Calu3 (cell line): ENCODE data around the gene ZNF784. TPM values are rescaled to one million over a fixed set of nuclear protein-coding genes. Genes with fewer than 3 reads are reported as not detected.

Source experiments
- BruUV-seq: library from RNA; stranded (reverse); fragments of 400-500 nt; replicated peaks from 2 replicates; lab custom pipeline; 2021; lab: Mats Ljungman, UMichigan
- CTCF ChIA-PET: fragments of 300-600 bp; sonication (Branson Sonifier 250); formaldehyde crosslinking; loops from one replicate; lab custom pipeline; 2022; ENCODE audit warnings: antibody characterized with exemption; lab: Charles Lee
- DNase-seq: peaks from one replicate; pipeline ENCODE4 v3.0.0; 2022
- H3K27ac Mint-ChIP-seq: one replicate; pipeline ENCODE4 v1.8.0; 2022; ENCODE audit warnings: mixed read lengths; ENCODE audit not compliant: unreplicated experiment
- H3K27me3 Mint-ChIP-seq: one replicate; pipeline ENCODE4 v1.8.0; 2022; ENCODE audit warnings: mixed read lengths; ENCODE audit not compliant: unreplicated experiment
- H3K36me3 Mint-ChIP-seq: one replicate; pipeline ENCODE4 v1.8.0; 2022; ENCODE audit warnings: mild to moderate bottlenecking, moderate library complexity, mixed read lengths; ENCODE audit not compliant: insufficient read depth, unreplicated experiment
- H3K4me1 Mint-ChIP-seq: one replicate; pipeline ENCODE4 v1.8.0; 2022; ENCODE audit warnings: mild to moderate bottlenecking, low read depth, mixed read lengths; ENCODE audit not compliant: unreplicated experiment
- H3K4me3 Mint-ChIP-seq: one replicate; pipeline ENCODE4 v1.8.0; 2022; ENCODE audit warnings: mild to moderate bottlenecking, low read depth, moderate library complexity, mixed read lengths; ENCODE audit not compliant: unreplicated experiment
- H3K9me3 Mint-ChIP-seq: one replicate; pipeline ENCODE4 v1.8.0; 2022; ENCODE audit warnings: low read depth, mixed read lengths; ENCODE audit not compliant: unreplicated experiment
- CTCF ChIP-seq: fragments of 200-600 bp; IDR thresholded peaks from one replicate; pipeline ENCODE4 v1.8.0; 2022; ENCODE audit warnings: antibody characterized with exemption; ENCODE audit not compliant: unreplicated experiment
- intact Hi-C: fragments of 100-400 bp; cut with micrococcal nuclease; formaldehyde crosslinking; loops from one replicate; pipeline ENCODE4 v1.10.0; 2022; ENCODE audit not compliant: unreplicated experiment
- total RNA-seq: library from RNA; stranded (reverse); gene quantifications from 2 replicates; pipeline ENCODE4 v1.2.3, GENCODE V29; 2022

ZNF784 gene
- total RNA-seq, 1 experiment from 2014 or later, result 6.0 TPM

GRCh38 chr19:55646889-55647731, 22.7 kb upstream of the ZNF784 start:
- H3K4me1 Mint-ChIP-seq, result peaks cover 23% of the 10 kb centered on the region
- CTCF ChIA-PET, result interaction anchor here (0.6 to 1.2 kb wide), 3 partner anchors 8 to 41 kb away, joined by 3 to 5 read pairs (median 4); no protein-coding TSS in a partner anchor
- H3K27me3 Mint-ChIP-seq, result no peaks in the 10 kb centered on the region

GRCh38 chr19:55645512-55645881, 21.1 kb upstream of the ZNF784 start:
- BruUV-seq, result no TSS peak
- peaks cover 86% of the 10 kb centered on the region for H3K36me3 Mint-ChIP-seq
- intact Hi-C loops, result no loop called here
- H3K4me1 Mint-ChIP-seq, result peaks cover 34% of the 10 kb centered on the region
- no peak overlapping the region for H3K27ac Mint-ChIP-seq
- CTCF ChIA-PET, result interaction anchor here (0.6 kb wide), 1 partner anchor 98 kb away, joined by 6 read pairs; no protein-coding TSS in a partner anchor
- DNase-seq, result no peak
- TF ChIP-seq CTCF, result no peak
- no peaks in the 10 kb centered on the region for H3K9me3 Mint-ChIP-seq
- no peak overlapping the region for H3K4me3 Mint-ChIP-seq
- H3K27me3 Mint-ChIP-seq, result no peaks in the 10 kb centered on the region

More at GRCh38 chr19:55646889-55647731, 22.7 kb upstream of the ZNF784 start:
- BruUV-seq, result no TSS peak
- Mint-ChIP-seq H3K27ac (no peak overlapping the region), H3K36me3 (peaks cover 77% of the 10 kb centered on the region), H3K9me3 (no peaks in the 10 kb centered on the region), H3K4me3 (peak overlapping the region; percentile 87)
- no peak for TF ChIP-seq CTCF
- intact Hi-C loops, result no loop called here
- DNase-seq, result no peak

- TSS peak; percentile 56 for BruUV-seq
- peaks cover 34% of the 10 kb centered on the region for H3K4me1 Mint-ChIP-seq
- peaks cover 91% of the 10 kb centered on the region for H3K36me3 Mint-ChIP-seq
- intact Hi-C loops, result no loop called here
- H3K27me3 Mint-ChIP-seq, result no peaks in the 10 kb centered on the region
- no peak for TF ChIP-seq CTCF
- H3K9me3 Mint-ChIP-seq, result no peaks in the 10 kb centered on the region
- no peak for DNase-seq
- CTCF ChIA-PET, result no interaction called here
- H3K27ac Mint-ChIP-seq, result peak overlapping the region; percentile 73
- H3K4me3 Mint-ChIP-seq, result peak overlapping the region; percentile 92
Measured at GRCh38 chr19:55644842-55645511, 20.6 kb upstream of the ZNF784 start.

- intact Hi-C loops, result no loop called here
- Mint-ChIP-seq H3K4me1 (peaks cover 34% of the 10 kb centered on the region), H3K36me3 (peaks cover 87% of the 10 kb centered on the region), H3K27me3 (no peaks in the 10 kb centered on the region), H3K9me3 (no peaks in the 10 kb centered on the region), H3K4me3 (peak overlapping the region; percentile 92), H3K27ac (peak overlapping the region; percentile 73)
- no TSS peak for BruUV-seq
- DNase-seq, result no peak
- TF ChIP-seq CTCF, result no peak
- CTCF ChIA-PET, result no interaction called here
Measured at GRCh38 chr19:55644191-55644833, 19.9 kb upstream of the ZNF784 start.
